H1 (cell line): ENCODE measurements around the gene TSPAN1. TPM values are rescaled to one million over a fixed set of nuclear protein-coding genes. Genes with fewer than 3 reads are reported as not detected.

Experiments
- CTCF ChIA-PET: fragments of 300-600 bp; sonication (Branson Sonifier 250); formaldehyde crosslinking; loops from one replicate; lab custom pipeline; 2021; ENCODE audit not compliant: partially characterized antibody; lab: Charles Lee
- POLR2A ChIA-PET: fragments of 300-600 bp; sonication (Branson Sonifier 250); formaldehyde crosslinking; loops from one replicate; lab custom pipeline; 2021; ENCODE audit warnings: inconsistent platforms; ENCODE audit not compliant: partially characterized antibody; lab: Charles Lee
- DNase-seq, 2 experiments: peaks; one replicate each; pipeline versions ENCODE4 v3.0.0 to v3.0.0-alpha.2; 2010 to 2022; ENCODE audit warnings: low spot score in 2 of 2, low read depth in 1 of 2, mixed read lengths in 1 of 2
- FAIRE-seq: peaks from 2 replicates; lab custom pipeline; 2011; peaks lifted over from hg19 to GRCh38; lab: Jason Lieb, UNC
- H2AFZ ChIP-seq: 2 replicates; pipeline ENCODE4 v1.8.1; 2012; ENCODE audit warnings: low read length, inconsistent platforms
- H2AK5ac ChIP-seq: 2 replicates; pipeline ENCODE4 v1.6.1; 2013; ENCODE audit warnings: low read depth, low read length
- H2BK120ac ChIP-seq: replicated peaks from 2 replicates; pipeline ENCODE3; 2013; ENCODE audit warnings: low read depth, low read length, inconsistent platforms
- H2BK12ac ChIP-seq: 2 replicates; pipeline ENCODE4 v1.6.1; 2013; ENCODE audit warnings: low read depth, low read length
- H2BK15ac ChIP-seq: 2 replicates; pipeline ENCODE4 v1.6.1; 2013; ENCODE audit warnings: low read length
- H2BK20ac ChIP-seq: 2 replicates; pipeline ENCODE4 v1.6.1; 2013; ENCODE audit warnings: low read length
- H2BK5ac ChIP-seq: 2 replicates; pipeline ENCODE4 v1.6.1; 2013; ENCODE audit warnings: low read depth, low read length
- H3K14ac ChIP-seq: 2 replicates; pipeline ENCODE4 v1.6.1; 2013; ENCODE audit warnings: inconsistent platforms; ENCODE audit not compliant: insufficient read length
- H3K18ac ChIP-seq: 2 replicates; pipeline ENCODE4 v1.6.1; 2013; ENCODE audit warnings: low read length; ENCODE audit errors: extremely low read depth
- H3K23ac ChIP-seq: 2 replicates; pipeline ENCODE4 v1.6.1; 2013; ENCODE audit warnings: inconsistent platforms; ENCODE audit not compliant: insufficient read length
- H3K23me2 ChIP-seq: 2 replicates; pipeline ENCODE4 v1.6.1; 2013; ENCODE audit warnings: low read depth, low read length
- H3K27ac ChIP-seq: 2 replicates; pipeline ENCODE4 v1.6.1; 2011; ENCODE audit warnings: low read depth, low read length, inconsistent platforms
- H3K27me3 ChIP-seq, 4 experiments: replicated peaks in 1 of 4; 1 replicate in 1 of 4; 2 replicates in 3 of 4; pipeline versions ENCODE4 v1.6.1 to v1.8.1; 2011 to 2013; ENCODE audit warnings: low read length in 3 of 4, mild to moderate bottlenecking in 3 of 4, inconsistent platforms in 2 of 4, mixed read lengths in 2 of 4, moderate library complexity in 1 of 4; ENCODE audit not compliant: control insufficient read depth in 3 of 4, insufficient read depth in 3 of 4; ENCODE audit errors: extremely low read depth in 1 of 4
- H3K36me3 ChIP-seq, 4 experiments: 2 replicates each; pipeline versions ENCODE4 v1.6.1 to v1.8.1; 2011 to 2013; ENCODE audit warnings: mild to moderate bottlenecking in 4 of 4, low read length in 3 of 4, moderate library complexity in 2 of 4, control low read depth in 1 of 4, inconsistent platforms in 1 of 4; ENCODE audit not compliant: insufficient read depth in 4 of 4, control insufficient read depth in 2 of 4
- H3K4ac ChIP-seq: replicated peaks from 2 replicates; pipeline ENCODE3; 2013; ENCODE audit warnings: low read length, low read depth, mixed read lengths, inconsistent platforms; ENCODE audit not compliant: insufficient read length
- H3K4me1 ChIP-seq, 4 experiments: replicated peaks in 1 of 4; 1 replicate in 1 of 4; 2 replicates in 3 of 4; pipeline versions ENCODE4 v1.6.1 to v1.8.1; 2011 to 2013; ENCODE audit warnings: low read length in 3 of 4, inconsistent platforms in 2 of 4, mixed read lengths in 1 of 4; ENCODE audit not compliant: insufficient read depth in 4 of 4, control insufficient read depth in 3 of 4
- H3K4me2 ChIP-seq, 2 experiments: 2 replicates each; pipeline versions ENCODE4 v1.6.1 to v1.8.1; 2011 to 2013; ENCODE audit warnings: low read depth in 2 of 2, low read length in 2 of 2, control low read depth in 1 of 2, inconsistent platforms in 1 of 2, mild to moderate bottlenecking in 1 of 2; ENCODE audit not compliant: insufficient read depth in 1 of 2
- H3K4me3 ChIP-seq, 4 experiments: fragments of 200-600, 300-600 bp in 1 of 4; sonication (generic), shearing (Covaris generic), sonication (Bioruptor Twin) in 1 of 4; 2 replicates each; pipeline versions ENCODE4 v1.5.1 to v1.8.1; 2011 to 2016; ENCODE audit warnings: low read length in 4 of 4, low read depth in 3 of 4, control low read depth in 2 of 4, inconsistent platforms in 2 of 4, mild to moderate bottlenecking in 2 of 4, mixed read lengths in 1 of 4, moderate library complexity in 1 of 4; ENCODE audit not compliant: insufficient read depth in 2 of 4; ENCODE audit errors: extremely low read depth in 1 of 4
- H3K56ac ChIP-seq: replicated peaks from 2 replicates; pipeline ENCODE3; 2013; ENCODE audit warnings: low read depth, mild to moderate bottlenecking, mixed read lengths, low read length, inconsistent platforms; ENCODE audit not compliant: insufficient read length
- H3K79me1 ChIP-seq: 2 replicates; pipeline ENCODE4 v1.6.1; 2013; ENCODE audit warnings: low read depth, low read length, control low read depth
- H3K79me2 ChIP-seq, 2 experiments: 2 replicates each; pipeline versions ENCODE4 v1.6.1 to v1.8.1; 2012 to 2013; ENCODE audit warnings: low read length in 2 of 2, mild to moderate bottlenecking in 2 of 2, inconsistent platforms in 1 of 2; ENCODE audit not compliant: insufficient read depth in 2 of 2, control insufficient read depth in 1 of 2
- H3K9ac ChIP-seq, 4 experiments: replicated peaks in 1 of 4; 1 replicate in 1 of 4; 2 replicates in 3 of 4; pipeline versions ENCODE4 v1.6.1 to v1.8.1; 2011 to 2013; ENCODE audit warnings: low read depth in 3 of 4, low read length in 3 of 4, control low read depth in 2 of 4, mild to moderate bottlenecking in 2 of 4, moderate library complexity in 2 of 4, inconsistent platforms in 1 of 4; ENCODE audit errors: extremely low read depth in 1 of 4
- H3K9me3 ChIP-seq, 2 experiments: 2 replicates each; pipeline versions ENCODE4 v1.6.1 to v1.8.1; 2012 to 2013; ENCODE audit warnings: mild to moderate bottlenecking in 2 of 2, moderate library complexity in 2 of 2, control low read depth in 1 of 2, inconsistent platforms in 1 of 2, low read depth in 1 of 2, low read length in 1 of 2, mixed read lengths in 1 of 2; ENCODE audit not compliant: insufficient read depth in 2 of 2
- H4K20me1 ChIP-seq, 2 experiments: replicated peaks in 1 of 2; 2 replicates each; pipeline versions ENCODE3 to v1.8.1; 2011 to 2013; ENCODE audit warnings: inconsistent platforms in 2 of 2, low read length in 2 of 2, mild to moderate bottlenecking in 1 of 2; ENCODE audit not compliant: insufficient read depth in 2 of 2, control insufficient read depth in 1 of 2
- H4K5ac ChIP-seq: 2 replicates; pipeline ENCODE4 v1.6.1; 2013; ENCODE audit warnings: low read length, low read depth, mixed read lengths, inconsistent platforms; ENCODE audit not compliant: insufficient read length
- H4K8ac ChIP-seq: 2 replicates; pipeline ENCODE4 v1.8.0; 2013; ENCODE audit warnings: mild to moderate bottlenecking, moderate library complexity, low read length, inconsistent platforms; ENCODE audit not compliant: insufficient read depth; ENCODE audit errors: extremely low read depth
- H4K91ac ChIP-seq: replicated peaks from 2 replicates; pipeline ENCODE3; 2013; ENCODE audit warnings: low read length, mixed read lengths, inconsistent platforms; ENCODE audit not compliant: insufficient read length
- CHD1 ChIP-seq: IDR thresholded peaks from 2 replicates; pipeline ENCODE4 v1.6.1; 2012; ENCODE audit warnings: low read depth, low read length, improper control_type of control experiment
- CTBP2 ChIP-seq: IDR thresholded peaks from 2 replicates; pipeline ENCODE4 v1.7.0; 2011; ENCODE audit warnings: borderline replicate concordance, mild to moderate bottlenecking, moderate library complexity, mixed read lengths, low read length; ENCODE audit not compliant: insufficient read depth, insufficient read length
- EGR1 ChIP-seq: IDR thresholded peaks from 2 replicates; pipeline ENCODE4 v1.6.1; 2011; ENCODE audit warnings: low read depth, low read length, borderline replicate concordance
- HDAC2 ChIP-seq, 2 experiments: fragments of 300-600 bp in 1 of 2; sonication (generic) in 1 of 2; IDR thresholded peaks; 2 replicates each; pipeline ENCODE4 v1.6.1; 2011 to 2012; ENCODE audit warnings: low read depth in 2 of 2, low read length in 2 of 2, mild to moderate bottlenecking in 2 of 2, moderate library complexity in 2 of 2, borderline replicate concordance in 1 of 2, inconsistent platforms in 1 of 2
- JUN ChIP-seq: IDR thresholded peaks from 2 replicates; pipeline ENCODE4 v1.6.1; 2011; ENCODE audit warnings: low read depth, mild to moderate bottlenecking, improper control_type of control experiment, low read length
- SIRT6 ChIP-seq: IDR thresholded peaks from one replicate; pipeline ENCODE4 v1.7.1; 2012; ENCODE audit warnings: low read length, inconsistent platforms
- ZNF274 ChIP-seq: IDR thresholded peaks from 2 replicates; pipeline ENCODE4 v1.7.0; 2012; ENCODE audit warnings: low read length, borderline replicate concordance; ENCODE audit errors: extremely low read depth
- WGBS, 2 experiments: shearing (Covaris generic) in 1 of 2; methylation state at CpG; one replicate each; pipeline versions ENCODE4 v1.1.6 to v1.1.7; 2013 to 2015; ENCODE audit warnings: low lambda C conversion rate in 2 of 2, mixed read lengths in 2 of 2, inconsistent platforms in 1 of 2, low coverage in 1 of 2, missing lambda C conversion rate in 1 of 2; ENCODE audit not compliant: insufficient replicate concordance in 2 of 2, insufficient coverage in 1 of 2, insufficient read length in 1 of 2; ENCODE audit errors: extremely low coverage in 1 of 2, missing lambda C conversion rate in 1 of 2; 5-methylcytosine and 5-hydroxymethylcytosine counted together
- polyA plus RNA-seq, 7 experiments: library from polyadenylated mRNA; depleted of rRNA in 3 of 7; stranded (reverse) in 5 of 7; unstranded in 2 of 7; fragments of >200 nt in 5 of 7; fragments of 200-250 nt in 2 of 7; gene quantifications; 1 replicate in 5 of 7; 2 replicates in 1 of 7; 4 replicates in 1 of 7; pipeline versions ENCODE4 v1.2.1 to v1.2.3, GENCODE V29; 2011 to 2013; ENCODE audit warnings: missing spikeins in 2 of 7, mixed read lengths in 2 of 7
- total RNA-seq: library from RNA; stranded (reverse); fragmentation: NEBNext Ultra II Directional; extraction: Animal tissue kit (Norgen Biotek cat#: 25700); gene quantifications from 2 replicates; pipeline ENCODE4 v1.2.1, GENCODE V29; 2021

Gene TSPAN1
- total and polyA plus RNA-seq, 2 of the 8 experiments (the other 6 are each of a cell fraction or from before 2014, with no cell fraction given): 0.05 TPM; not detected in 1

GRCh38 chr1:46181343-46182260 is 6.7 kb downstream of the TSPAN1 start:
- Histone ChIP-seq H2BK12ac (no peak overlapping the region), H3K4ac (no peak overlapping the region), H4K91ac (no peak overlapping the region), H3K56ac (no peak overlapping the region), H3K23ac (no peak overlapping the region), H2BK5ac (no peak overlapping the region), H3K27me3 (no peaks in the 10 kb centered on the region; a peak in 1 of 7 replicates), H3K9me3 (no peaks in the 10 kb centered on the region), H3K4me2 (no peak overlapping the region), H2AK5ac (no peak overlapping the region), H2BK15ac (no peak overlapping the region), H3K14ac (no peak overlapping the region), H3K36me3 (no peaks in the 10 kb centered on the region), H3K18ac (no peak overlapping the region), H3K4me1 (peaks cover 0 to 9% (median 4%) of the 10 kb centered on the region in 4 experiments; a peak in 5 of 7 replicates), H2BK20ac (no peak overlapping the region), H4K5ac (no peak overlapping the region), H3K23me2 (peaks cover 2% of the 10 kb centered on the region; the same call in 1 of the 2 replicates), H4K20me1 (peaks cover 0 to 3% of the 10 kb centered on the region in 2 experiments), H3K4me3 (no peak overlapping the region), H3K79me2 (no peaks in the 10 kb centered on the region), H3K27ac (no peak overlapping the region), H2BK120ac (no peak overlapping the region), H3K79me1 (no peaks in the 10 kb centered on the region), H2AFZ (no peak overlapping the region), H3K9ac (no peak overlapping the region), H4K8ac (no peak overlapping the region)
- POLR2A ChIA-PET: interaction anchor here (0.7 to 2.7 kb wide), 9 partner anchors 8 to 659 kb away, joined by 3 to 9 read pairs (median 4); partner anchors contain the start of gene PIK3R3
- CTCF ChIA-PET: interaction anchor here (0.6 to 7.3 kb wide), 27 partner anchors 8 to 561 kb away, joined by 3 to 128 read pairs (median 4); partner anchors contain the start of gene PIK3R3
- 90% methylated on average over 10 of the region's 10 CpGs; no CpG with 5 or more reads in 1 of the 2 experiments for WGBS, 2 experiments
- DNase-seq (no peak), FAIRE-seq (no peak)
- TF ChIP-seq CHD1: no peak
- TF ChIP-seq EGR1: no peak
- no peak for TF ChIP-seq ZNF274
- no peak for TF ChIP-seq SIRT6
- TF ChIP-seq JUN: no peak
- no peak for TF ChIP-seq HDAC2 (IDR thresholded peaks at IDR 0.05; ENCODE audit: borderline replicate concordance in 1 of 2, low read depth in 2 of 2, low read length in 2 of 2)
- TF ChIP-seq CTBP2: no peak
